ENCODE results near the gene RPS6KC1.
"Not testable (repeated sequence)": the region's sequence is repeated elsewhere in the genome, so short reads cannot be mapped to it uniquely, and the experiment has no call there.

Gene RPS6KC1, protein sequence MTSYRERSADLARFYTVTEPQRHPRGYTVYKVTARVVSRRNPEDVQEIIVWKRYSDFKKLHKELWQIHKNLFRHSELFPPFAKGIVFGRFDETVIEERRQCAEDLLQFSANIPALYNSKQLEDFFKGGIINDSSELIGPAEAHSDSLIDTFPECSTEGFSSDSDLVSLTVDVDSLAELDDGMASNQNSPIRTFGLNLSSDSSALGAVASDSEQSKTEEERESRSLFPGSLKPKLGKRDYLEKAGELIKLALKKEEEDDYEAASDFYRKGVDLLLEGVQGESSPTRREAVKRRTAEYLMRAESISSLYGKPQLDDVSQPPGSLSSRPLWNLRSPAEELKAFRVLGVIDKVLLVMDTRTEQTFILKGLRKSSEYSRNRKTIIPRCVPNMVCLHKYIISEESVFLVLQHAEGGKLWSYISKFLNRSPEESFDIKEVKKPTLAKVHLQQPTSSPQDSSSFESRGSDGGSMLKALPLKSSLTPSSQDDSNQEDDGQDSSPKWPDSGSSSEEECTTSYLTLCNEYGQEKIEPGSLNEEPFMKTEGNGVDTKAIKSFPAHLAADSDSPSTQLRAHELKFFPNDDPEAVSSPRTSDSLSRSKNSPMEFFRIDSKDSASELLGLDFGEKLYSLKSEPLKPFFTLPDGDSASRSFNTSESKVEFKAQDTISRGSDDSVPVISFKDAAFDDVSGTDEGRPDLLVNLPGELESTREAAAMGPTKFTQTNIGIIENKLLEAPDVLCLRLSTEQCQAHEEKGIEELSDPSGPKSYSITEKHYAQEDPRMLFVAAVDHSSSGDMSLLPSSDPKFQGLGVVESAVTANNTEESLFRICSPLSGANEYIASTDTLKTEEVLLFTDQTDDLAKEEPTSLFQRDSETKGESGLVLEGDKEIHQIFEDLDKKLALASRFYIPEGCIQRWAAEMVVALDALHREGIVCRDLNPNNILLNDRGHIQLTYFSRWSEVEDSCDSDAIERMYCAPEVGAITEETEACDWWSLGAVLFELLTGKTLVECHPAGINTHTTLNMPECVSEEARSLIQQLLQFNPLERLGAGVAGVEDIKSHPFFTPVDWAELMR

DNA sequence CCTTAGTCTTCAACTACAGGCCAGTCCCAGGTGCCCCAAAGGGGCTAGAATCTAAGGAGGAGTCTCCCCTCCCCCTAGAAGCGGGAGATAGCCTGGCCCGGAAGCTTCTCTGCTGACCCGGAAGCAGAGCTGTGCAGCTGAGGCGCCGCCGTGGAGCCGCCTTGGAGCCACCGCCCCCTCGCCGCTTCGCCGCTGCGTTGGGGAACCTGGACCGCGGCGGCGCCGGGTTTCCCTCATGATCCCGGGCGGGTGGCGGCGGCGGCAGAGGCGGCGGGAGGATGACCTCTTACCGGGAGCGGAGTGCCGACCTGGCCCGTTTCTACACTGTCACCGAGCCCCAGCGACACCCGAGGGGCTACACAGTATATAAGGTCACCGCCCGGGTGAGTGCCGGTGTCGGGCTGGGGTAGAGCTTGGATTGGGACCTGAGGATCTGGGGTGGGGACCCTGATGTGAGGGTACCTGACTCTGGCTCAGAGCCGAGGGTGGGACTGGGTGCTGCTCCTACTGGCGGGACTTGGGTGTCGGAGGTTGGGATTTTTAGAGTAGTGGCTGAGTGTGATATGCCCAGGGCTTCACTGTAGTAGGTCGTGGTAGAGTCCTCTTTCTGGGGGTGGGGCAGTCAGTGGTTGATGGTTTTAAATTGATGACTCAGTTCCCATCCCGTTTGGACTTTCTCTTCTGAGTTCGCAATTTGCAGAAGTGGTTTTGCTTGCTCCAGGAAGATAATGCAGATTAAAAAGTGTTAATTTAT, at the start of gene RPS6KC1:
RPS6KC1 (plus strand) TSS at position 115 of the 754 bp plus-strand sequence; CDS start at position 279, 164 bp downstream.
- DNase-seq = peak; percentile 26

DNA sequence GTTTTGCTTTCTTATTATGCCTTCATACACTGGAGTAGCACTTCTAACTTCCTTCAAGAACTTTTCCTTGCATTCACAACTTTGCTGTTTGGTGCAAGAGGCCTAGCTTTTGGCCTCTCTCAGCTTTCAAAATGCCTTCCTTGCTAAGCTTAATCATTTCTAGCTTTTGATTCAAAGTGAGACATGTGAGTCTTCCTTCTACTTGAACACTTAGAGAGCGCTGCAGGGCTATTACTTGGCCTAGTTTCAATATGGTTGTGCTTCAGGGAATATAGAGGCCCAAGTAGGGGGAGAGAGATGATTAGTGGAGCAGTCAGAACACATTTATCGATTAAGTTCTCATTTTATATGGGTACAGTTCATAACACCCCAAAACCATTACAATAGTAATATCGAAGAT, 47.8 kb upstream of the RPS6KC1 start:
- no peak for DNase-seq

DNA sequence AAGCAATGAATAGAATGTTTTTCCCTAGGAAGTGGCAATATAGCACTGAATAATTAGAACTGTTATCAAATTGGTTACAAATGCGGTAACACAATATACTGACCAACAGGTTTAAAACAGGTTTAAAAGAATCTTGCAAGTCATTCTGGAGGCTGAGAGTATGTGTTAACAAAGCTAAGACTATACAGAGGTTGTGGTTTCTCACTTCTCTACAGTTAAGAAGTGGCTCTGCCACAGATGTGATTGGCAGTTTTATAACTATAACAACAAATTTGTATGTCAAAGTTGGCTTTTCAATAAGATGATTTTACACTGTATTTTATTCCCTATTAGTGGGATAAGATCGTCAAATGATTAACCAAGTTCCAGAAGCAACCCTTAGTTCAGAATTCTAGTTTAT, 42.5 kb upstream of the RPS6KC1 start:
- no peak for DNase-seq

DNA sequence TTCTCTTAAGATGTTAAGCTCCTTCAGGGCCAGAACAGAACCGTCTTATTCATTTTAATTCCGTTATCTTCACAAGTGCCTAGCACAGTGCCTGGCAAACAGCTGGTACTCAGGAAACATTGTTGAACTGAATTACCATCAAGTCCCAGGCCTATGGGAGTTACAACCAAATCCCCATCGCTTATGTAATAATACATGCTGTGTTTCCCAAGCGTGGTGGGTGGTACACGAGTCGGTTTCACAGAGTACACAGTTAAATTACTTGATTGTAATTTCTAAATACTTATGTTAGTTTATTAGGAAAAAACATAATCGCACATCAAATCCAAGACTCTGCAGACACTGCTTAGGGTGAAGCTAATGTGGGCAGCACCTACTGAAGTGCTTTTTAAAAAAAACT, 36.4 kb upstream of the RPS6KC1 start:
- DNase-seq = no peak

DNA sequence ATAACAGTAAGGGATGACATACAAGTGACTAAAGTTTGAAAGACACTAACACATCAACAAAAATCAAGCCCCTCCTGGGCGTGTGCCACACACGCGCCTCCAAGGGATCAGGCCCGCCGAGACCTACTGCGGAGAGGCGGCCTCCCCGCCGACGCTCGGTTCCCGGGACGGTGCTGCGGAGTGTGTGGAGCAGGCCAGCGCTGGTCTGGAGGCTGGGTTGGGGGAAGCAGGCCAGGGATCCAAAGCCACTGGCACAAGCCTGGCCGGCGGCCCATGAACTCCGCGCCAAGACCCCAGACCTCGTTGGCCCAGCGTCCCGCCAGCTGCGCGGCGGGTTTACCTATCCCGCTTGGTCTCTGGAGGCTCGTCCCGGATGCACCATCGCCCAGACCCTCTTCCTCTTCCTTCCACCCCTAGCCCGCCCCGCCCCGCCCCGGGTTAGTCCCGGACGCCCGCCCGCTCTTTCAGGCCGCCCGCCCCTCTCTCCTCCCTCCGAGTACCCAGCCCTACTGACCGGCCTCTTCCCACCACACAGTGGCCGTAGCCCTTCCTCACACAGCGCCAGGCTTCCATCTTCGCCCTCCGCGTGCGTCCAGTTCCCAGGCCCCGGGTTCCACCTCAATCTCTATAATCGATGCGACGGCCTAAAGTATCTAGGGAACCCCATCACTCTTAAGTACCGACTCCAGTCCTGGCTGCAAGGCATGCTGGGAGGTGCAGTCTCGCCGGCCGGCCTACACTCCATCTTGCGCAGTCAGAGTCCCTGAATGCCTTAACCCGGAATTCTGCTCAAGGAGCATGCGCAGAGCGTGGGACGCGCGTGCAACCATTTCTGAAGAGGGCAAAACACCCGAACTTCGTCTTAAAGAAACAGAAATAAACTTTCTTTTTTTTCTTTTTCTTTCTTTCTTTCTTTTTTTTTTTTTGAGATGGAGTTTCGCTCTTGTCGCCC, 35.7 kb upstream of the RPS6KC1 start, which contains the start of gene ANGEL2:
ANGEL2 (minus strand) TSS at position 769 of the 952 bp plus-strand sequence; CDS start at position 573, 196 bp downstream.
- peak; percentile 87 for DNase-seq

DNA sequence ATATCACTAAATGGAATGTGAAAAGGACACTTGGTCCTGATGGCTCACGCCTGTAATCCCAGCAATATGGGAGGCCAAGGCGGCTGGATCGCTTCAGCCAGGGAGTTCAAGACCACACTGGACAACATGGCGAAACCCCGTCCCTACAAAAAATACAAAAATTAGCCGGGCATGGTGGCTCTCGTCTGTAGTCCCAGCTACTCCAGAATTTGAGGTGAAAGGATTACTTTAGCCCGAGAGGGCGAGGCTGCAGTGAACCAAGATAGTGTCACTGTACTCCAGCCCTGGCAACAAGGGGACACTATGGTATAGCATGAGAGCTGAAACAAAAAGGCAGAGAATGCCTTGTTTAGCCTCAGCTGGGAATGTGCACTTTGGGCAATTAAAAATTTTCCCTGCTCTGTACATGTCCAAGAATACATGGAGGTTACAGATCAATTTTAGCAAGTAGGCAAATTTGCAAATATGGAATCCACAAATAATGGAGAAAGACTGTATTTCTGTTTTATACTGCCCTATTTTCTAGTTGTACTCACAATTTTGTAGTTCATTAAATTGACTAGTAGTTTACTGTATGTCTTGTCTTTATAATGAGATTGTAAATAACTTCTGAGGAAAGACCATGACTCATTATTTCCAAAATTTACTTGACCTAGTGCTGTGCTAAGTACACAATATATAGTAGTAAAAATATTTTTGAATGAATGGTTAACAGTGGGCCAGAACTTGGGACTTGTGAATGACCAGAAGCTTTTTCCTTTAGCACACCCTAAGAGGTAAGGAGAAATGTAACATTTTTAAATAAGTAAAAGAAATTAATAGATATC, 33.4 kb upstream of the RPS6KC1 start:
- no peak for DNase-seq

DNA sequence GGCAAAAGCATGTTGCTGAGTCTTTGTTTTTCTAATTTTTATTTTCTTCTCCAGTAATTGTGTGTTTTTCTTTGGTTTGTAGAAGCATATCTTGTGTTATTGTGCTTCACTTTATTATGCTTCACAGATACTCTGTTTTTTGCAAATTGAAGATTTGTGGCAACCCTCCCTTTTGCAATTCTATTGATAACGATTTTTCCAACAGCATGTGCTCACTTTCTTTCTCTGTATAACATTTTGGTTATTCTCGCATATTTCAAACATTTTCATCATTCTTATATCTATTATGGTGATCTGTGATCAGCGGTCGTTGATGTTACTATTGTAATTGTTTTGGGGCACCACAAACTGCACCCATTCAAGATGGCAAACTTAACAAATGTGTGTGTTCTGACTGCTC, 31.6 kb upstream of the RPS6KC1 start:
- DNase-seq = no peak

DNA sequence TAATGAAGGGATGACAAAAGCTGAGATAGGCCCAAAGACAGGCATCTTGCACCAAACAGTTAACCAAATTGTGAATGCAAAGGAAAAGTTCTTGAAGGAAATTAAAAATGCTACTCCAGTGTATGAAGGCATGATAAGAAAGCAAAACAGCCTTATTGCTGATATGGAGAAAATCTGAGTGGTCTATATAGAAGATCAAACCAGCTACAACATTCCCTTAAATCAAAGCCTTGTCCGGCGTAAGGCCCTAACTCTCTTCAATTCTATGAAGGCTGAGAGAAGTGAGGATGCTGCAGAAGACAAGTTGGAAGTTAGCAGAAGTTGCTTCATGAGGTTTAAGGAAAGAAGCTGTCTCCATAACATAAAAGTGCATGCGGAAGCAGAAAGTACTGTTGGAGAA, 31.0 kb upstream of the RPS6KC1 start:
- DNase-seq = no peak

DNA sequence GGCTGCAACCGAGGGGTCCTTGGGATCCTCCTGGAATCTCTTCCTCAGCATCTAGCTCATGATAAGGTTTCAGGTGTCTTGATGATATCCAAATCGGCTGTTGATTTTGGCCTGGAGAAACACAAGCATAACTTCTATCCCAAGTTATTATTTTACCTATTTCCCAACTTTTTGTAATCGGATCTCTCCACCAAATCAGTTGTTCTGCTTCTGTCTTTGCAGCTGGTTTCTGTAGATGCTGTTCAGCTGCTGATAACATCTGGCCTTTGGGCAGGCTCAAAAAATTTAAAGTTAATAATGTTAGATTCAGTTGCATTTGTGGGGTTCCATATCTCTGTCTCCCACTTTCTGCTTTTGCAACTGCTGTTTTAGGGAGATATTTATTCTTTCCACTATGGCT, 24.0 kb upstream of the RPS6KC1 start:
- DNase-seq = not testable (repeated sequence)

DNA sequence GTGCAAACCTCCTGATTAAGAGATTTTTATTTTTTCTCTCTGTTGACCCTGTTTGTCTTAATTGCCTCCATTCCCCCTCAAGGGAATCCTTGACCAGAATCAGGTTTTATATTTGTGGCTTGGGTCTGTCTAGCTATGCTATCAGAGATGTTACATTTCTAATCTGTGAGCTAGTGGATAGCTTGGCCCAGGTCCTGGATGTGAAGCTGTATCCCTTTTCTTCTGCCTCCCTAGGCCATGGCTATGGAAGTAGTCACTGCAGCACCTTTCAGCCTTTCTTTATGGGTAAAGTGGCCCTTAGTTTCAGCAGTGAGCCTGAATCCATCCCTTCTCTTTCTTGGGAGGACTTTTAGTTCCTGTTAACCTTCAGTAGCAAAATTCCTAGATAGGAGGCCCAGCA, 18.4 kb upstream of the RPS6KC1 start:
- DNase-seq = no peak

DNA sequence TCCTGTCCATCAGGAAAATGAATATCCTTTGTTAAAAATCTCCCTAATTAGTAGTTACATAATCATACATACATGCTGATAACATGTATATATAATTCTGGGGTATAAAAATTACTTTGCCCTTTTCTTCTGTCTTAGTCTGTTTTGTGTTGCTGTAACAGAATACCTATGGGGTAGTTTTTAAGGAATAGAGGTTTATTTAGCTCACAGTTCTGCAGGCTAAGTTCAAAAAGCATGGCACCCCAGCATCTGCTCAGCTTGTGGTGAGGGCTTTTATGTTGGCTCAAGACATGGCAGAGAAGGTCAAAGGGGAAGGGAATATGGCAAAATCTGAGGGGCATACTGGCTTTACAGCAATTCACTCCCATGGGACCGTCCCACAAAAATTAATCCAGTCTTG, 16.3 kb upstream of the RPS6KC1 start:
- DNase-seq = no peak

DNA sequence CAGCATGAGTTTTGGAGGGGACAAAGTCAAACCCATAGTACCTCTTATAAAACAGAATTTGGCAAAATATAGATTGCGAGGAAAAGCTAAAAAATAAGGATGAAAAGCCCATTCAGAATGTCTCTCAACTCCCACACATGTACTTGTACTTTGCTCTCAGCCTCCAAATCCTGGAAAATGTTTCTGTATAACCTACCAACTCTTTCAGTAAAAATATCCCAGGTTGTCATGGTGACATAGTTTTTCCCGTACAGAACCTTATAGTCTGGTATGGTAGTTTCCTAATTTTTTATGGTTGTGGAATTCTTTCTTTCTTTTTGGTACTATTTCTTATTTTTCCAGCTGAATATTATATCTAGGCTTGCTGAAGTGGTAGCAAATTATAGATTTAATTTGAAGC, 15.5 kb upstream of the RPS6KC1 start:
- no peak for DNase-seq

DNA sequence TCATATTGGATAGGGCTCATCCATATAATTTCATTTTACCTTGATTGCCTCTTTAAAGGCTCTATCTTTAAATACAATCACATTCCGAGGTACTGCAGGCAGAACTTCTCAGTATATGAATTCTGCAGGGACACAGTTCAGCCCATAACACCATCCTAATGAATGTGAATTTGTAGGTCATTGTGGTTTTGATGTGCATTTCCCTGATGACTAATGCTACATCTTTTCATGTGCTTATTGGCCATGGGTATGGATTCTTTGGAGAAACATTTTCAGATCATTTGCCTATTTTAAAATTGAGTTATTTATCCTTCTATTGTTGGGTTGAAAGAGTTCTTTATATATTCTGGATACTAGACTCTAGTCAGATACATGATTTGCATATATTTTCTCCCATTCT, 9.6 kb upstream of the RPS6KC1 start:
- DNase-seq = no peak

DNA sequence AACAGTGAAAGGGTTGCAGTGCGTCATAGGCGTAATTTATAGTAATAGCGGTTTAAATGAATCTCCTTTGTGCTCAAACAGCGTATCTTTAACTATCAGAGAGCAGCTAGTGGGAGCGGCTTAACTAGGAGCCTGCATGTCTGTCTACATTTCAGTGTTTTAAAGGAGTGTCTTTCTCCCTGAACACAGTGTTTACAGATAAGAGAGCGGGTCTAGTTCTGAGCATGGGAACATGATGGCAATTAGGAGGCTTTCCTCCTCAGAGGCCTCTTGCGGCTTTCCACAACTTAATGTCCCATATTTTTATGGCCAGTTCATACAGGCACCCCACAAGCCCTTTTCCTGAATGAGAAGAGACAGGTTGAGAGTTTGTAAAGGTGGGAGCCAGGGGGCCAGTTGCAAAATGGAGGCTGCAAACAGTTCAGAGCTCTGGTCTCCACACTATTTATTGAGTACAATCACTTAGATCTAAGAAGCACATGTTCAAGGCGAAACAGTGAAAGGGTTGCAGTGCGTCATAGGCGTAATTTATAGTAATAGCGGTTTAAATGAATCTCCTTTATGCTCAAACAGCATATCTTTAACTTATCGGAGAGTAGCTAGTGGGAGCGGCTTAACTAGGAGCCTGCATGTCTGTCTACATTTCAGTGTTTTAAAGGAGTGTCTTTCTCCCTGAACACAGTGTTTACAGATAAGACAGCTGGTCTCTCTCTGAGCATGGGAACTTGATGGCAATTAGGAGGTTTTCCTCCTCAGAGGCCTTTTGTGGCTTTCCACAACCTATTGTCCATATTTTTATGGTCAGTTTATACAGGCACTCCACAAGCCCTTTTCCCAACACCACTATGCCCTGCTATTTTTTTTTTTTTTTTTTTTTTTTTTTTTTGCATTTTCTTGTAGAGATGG, 5.5 kb upstream of the RPS6KC1 start:
- not testable (repeated sequence) for DNase-seq

DNA sequence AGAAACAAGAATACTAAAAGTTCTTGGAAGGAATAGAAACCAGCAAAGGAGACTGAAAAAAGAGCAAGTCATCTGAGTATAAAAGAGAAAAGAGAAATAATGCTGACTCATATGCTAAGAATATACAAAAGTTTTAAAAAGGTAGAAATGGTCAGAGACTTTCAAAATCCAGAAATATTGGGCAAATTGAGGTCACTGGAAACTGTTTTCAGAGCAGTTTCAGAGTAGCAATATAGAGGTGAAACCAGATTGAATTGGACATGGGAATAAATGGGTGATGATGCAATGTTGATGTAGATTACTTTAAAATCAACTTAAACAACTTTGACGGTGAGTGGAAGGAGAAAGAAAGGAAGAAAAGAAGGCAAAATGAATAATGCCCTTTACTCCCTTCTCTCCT, 1.8 kb upstream of the RPS6KC1 start:
- no peak for DNase-seq

DNA sequence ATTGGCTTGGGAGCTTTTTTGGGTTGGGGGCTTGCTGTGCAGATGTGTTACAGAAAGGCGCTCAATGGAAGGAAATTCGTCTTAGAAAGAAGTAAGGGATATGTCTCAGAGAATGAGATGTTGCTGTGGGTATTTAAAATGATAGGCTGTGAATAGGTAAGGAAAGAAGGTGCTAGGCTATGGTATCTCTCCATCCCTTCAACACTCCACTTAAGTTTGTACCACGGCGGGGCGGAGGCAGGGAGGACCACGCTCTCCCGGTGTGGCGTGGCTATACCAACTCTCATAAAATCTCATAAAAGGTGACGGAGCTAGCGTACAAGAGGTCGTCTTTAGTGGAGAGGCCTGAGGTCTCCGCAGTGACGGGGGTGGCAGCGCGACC, 305 bp upstream of the RPS6KC1 start:
- no peak for DNase-seq

DNA sequence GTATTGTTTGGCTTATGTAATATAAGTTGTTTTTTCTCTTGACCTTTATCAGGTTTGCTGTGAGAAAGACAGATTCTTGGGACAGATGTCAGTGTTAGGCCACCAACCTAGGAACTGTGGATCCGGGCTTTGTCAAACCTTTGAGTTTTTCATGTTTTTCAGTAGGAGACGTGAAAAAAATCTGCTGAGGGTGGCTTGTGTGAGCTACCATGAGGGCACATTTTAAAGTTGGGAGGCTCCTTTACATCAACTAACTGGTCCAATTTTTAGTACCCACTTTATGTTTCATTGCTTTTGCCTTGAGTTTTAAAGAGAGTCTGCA, 801 bp downstream of the RPS6KC1 start:
- DNase-seq = no peak

DNA sequence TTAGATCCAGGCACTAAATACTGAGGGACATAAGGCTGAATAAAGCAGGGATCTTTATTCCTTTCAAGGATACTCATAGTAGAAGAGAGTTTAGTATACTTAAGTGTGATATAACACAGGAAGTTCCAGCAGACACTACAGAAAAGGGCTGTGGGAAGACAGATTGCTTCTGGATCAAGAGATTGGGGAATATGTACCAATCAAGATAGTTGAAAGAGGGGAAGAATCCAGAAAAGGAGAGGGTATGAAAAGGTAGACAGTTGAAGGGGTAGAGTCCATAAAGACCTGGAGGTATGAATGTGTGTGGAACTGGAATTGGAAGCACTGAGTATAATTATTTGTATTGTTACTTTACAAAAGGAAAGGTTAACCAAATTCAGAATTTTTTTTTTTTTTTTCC, 2.4 kb downstream of the RPS6KC1 start:
- no peak for DNase-seq

DNA sequence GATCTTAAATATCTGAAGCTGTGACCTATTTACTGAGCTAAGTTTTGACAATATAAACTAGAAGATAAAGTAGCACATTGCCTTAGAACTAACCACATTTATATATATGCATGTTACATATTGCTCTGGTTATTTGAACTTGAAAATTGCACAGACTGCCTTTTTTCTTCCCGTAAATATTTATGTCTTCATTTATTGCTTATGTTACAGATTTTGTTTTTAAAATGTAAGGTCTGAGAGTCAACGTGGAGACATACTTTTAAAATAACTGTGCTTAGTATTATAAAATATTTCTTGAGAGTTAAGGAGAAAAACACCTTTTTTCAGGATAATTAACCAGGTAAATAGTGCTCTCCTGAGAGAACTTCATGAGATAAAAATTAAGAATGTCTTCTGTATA, 3.1 kb downstream of the RPS6KC1 start:
- no peak for DNase-seq

Data from GOT3 (cell line).